K562 (cell line): ENCODE results near the gene ZDHHC8. TPM values are rescaled to one million over a fixed set of nuclear protein-coding genes. Genes with fewer than 3 reads are reported as not detected.

Experiments used
- ATAC-seq: fragments of 200-7000 bp; cut with Tn5 transposase; 3 replicates; pipeline ENCODE4 v1.9.1; 2020; ENCODE audit warnings: moderate library complexity
- BruUV-seq: library from RNA; stranded (reverse); fragments of 400-500 nt; replicated peaks from 2 replicates; lab custom pipeline; 2021; lab: Mats Ljungman, UMichigan
- CTCF ChIA-PET: fragments of 300-600 bp; formaldehyde crosslinking; extraction: SDS; loops from one replicate; lab custom pipeline; 2021; ENCODE audit warnings: low intra/inter-chr PET ratio; lab: Yijun Ruan, JAX
- POLR2A ChIA-PET: fragments of 300-600, 350-650 bp; sonication (Branson Sonifier 250); formaldehyde crosslinking; extraction: SDS; loops from one replicate; lab custom pipeline; 2021; ENCODE audit warnings: antibody characterized with exemption, inconsistent platforms; lab: Yijun Ruan, JAX
- DNase-seq, 4 experiments: peaks; one replicate each; pipeline versions ENCODE4 v3.0.0 to v3.0.0-alpha.2; 2011 to 2018; ENCODE audit warnings: low spot score in 3 of 4, mixed read lengths in 3 of 4; ENCODE audit errors: extremely low read depth in 1 of 4
- FAIRE-seq: peaks from 2 replicates; lab custom pipeline; 2011; peaks lifted over from hg19 to GRCh38; lab: Jason Lieb, UNC
- H2AFZ ChIP-seq: 2 replicates; pipeline ENCODE4 v1.6.0; 2011; ENCODE audit warnings: low read depth, low read length, control low read depth, inconsistent platforms
- H3K27ac ChIP-seq: fragments of 200-600 bp; 3 replicates; pipeline ENCODE4 v1.8.0; 2011; ENCODE audit warnings: low read depth, mild to moderate bottlenecking, control low read depth, inconsistent platforms, low read length, moderate library complexity, mixed read lengths; ENCODE audit errors: extremely low read depth
- H3K27me3 ChIP-seq, 2 experiments: fragments of 300-600 bp in 1 of 2; 2 replicates in 1 of 2; 3 replicates in 1 of 2; pipeline versions ENCODE4 v1.6.0 to v1.8.0; 2011; ENCODE audit warnings: inconsistent platforms in 2 of 2, low read length in 2 of 2, mild to moderate bottlenecking in 1 of 2, mixed read lengths in 1 of 2, moderate library complexity in 1 of 2; ENCODE audit not compliant: control insufficient read depth in 2 of 2, insufficient read depth in 2 of 2
- H3K36me3 ChIP-seq: fragments of 300-600 bp; 3 replicates; pipeline ENCODE4 v1.8.0; 2011; ENCODE audit warnings: mild to moderate bottlenecking, low read length, inconsistent platforms; ENCODE audit not compliant: control insufficient read depth, insufficient read depth
- H3K4me1 ChIP-seq, 2 experiments: fragments of 200-600 bp in 1 of 2; replicated peaks in 1 of 2; 2 replicates in 1 of 2; 3 replicates in 1 of 2; pipeline versions ENCODE4 v1.5.1 to v1.8.0; 2011; ENCODE audit warnings: inconsistent platforms in 2 of 2, low read length in 2 of 2, mild to moderate bottlenecking in 1 of 2, mixed read lengths in 1 of 2, moderate library complexity in 1 of 2; ENCODE audit not compliant: control insufficient read depth in 2 of 2, insufficient read depth in 2 of 2
- H3K4me2 ChIP-seq: 2 replicates; pipeline ENCODE4 v1.6.1; 2011; ENCODE audit warnings: low read length, control low read depth, inconsistent platforms, mixed read lengths; ENCODE audit not compliant: insufficient read depth
- H3K4me3 ChIP-seq: fragments of 200-600 bp; sonication (generic), shearing (Covaris generic); 2 replicates; pipeline ENCODE4 v1.5.1; 2016; ENCODE audit warnings: control low read depth, inconsistent platforms
- H3K79me2 ChIP-seq: fragments of 200-600 bp; 3 replicates; pipeline ENCODE4 v1.8.0; 2011; ENCODE audit warnings: low read length, inconsistent platforms; ENCODE audit not compliant: control insufficient read depth, insufficient read depth
- H3K9ac ChIP-seq, 2 experiments: 2 replicates each; pipeline versions ENCODE4 v1.6.0 to v1.6.1; 2011; ENCODE audit warnings: low read depth in 2 of 2, low read length in 2 of 2, control low read depth in 1 of 2, inconsistent platforms in 1 of 2, mild to moderate bottlenecking in 1 of 2, mixed read lengths in 1 of 2; ENCODE audit not compliant: insufficient read depth in 1 of 2
- H3K9me1 ChIP-seq: one replicate; pipeline ENCODE4 v1.6.0; 2011; ENCODE audit warnings: inconsistent platforms, mild to moderate bottlenecking, low read length, moderate library complexity; ENCODE audit not compliant: control insufficient read depth, insufficient read depth
- H3K9me3 ChIP-seq: replicated peaks from 2 replicates; pipeline ENCODE4 v1.5.1; 2011; ENCODE audit warnings: low read depth, low read length, inconsistent platforms; ENCODE audit not compliant: control insufficient read depth, insufficient read depth
- H4K20me1 ChIP-seq: replicated peaks from 2 replicates; pipeline ENCODE4 v1.6.1; 2011; ENCODE audit warnings: low read length, inconsistent platforms, mixed read lengths; ENCODE audit not compliant: control insufficient read depth, insufficient read depth
- CSDE1 ChIP-seq, 2 experiments: fragments of 450-650 bp; IDR thresholded peaks; 2 replicates each; pipeline ENCODE4 v1.6.1; 2016; ENCODE audit warnings: mild to moderate bottlenecking in 1 of 2
- E2F5 ChIP-seq: sonication (generic); formaldehyde crosslinking; IDR thresholded peaks from 2 replicates; pipeline ENCODE4 v1.8.0; 2022; ENCODE audit warnings: mild to moderate bottlenecking, missing genetic modification reagents
- HCFC1 ChIP-seq: IDR thresholded peaks from 2 replicates; pipeline ENCODE4 v1.6.1; 2012; ENCODE audit warnings: low read depth, low read length, improper control_type of control experiment
- JUND ChIP-seq, 2 experiments: IDR thresholded peaks; 2 replicates in 1 of 2; 3 replicates in 1 of 2; pipeline ENCODE4 v1.6.1; 2011; ENCODE audit warnings: borderline replicate concordance in 2 of 2, low read depth in 2 of 2, low read length in 2 of 2, improper control_type of control experiment in 1 of 2, missing biosample characterization in 1 of 2, missing genetic modification characterization in 1 of 2, missing genetic modification reagents in 1 of 2
- MLX ChIP-seq, 2 experiments: fragments of 450-650 bp in 1 of 2; sonication (generic) in 1 of 2; formaldehyde crosslinking; conservative IDR thresholded peaks; 2 replicates each; pipeline versions ENCODE4 v1.4.0 to v1.8.1; 2020 to 2022; ENCODE audit warnings: mild to moderate bottlenecking in 1 of 2, missing genetic modification reagents in 1 of 2
- RBBP5 ChIP-seq: fragments of 200-600 bp; sonication (generic); IDR thresholded peaks from 2 replicates; pipeline ENCODE4 v1.6.1; 2012; ENCODE audit warnings: borderline replicate concordance, mild to moderate bottlenecking, low read length, control low read depth, inconsistent platforms; ENCODE audit not compliant: insufficient read depth, poor library complexity, severe bottlenecking
- RBFOX2 ChIP-seq: fragments of 200-400 bp; formaldehyde crosslinking; IDR thresholded peaks from 2 replicates; pipeline ENCODE4 v1.6.1; 2017; ENCODE audit warnings: low read depth, mild to moderate bottlenecking, low read length, moderate library complexity
- RFX7 ChIP-seq: fragments of 250-450 bp; sonication (Bioruptor Pico); IDR thresholded peaks from 2 replicates; pipeline ENCODE4 v1.5.1; 2021; ENCODE audit warnings: mild to moderate bottlenecking
- SIX5 ChIP-seq, 2 experiments: IDR thresholded peaks; 2 replicates each; pipeline ENCODE4 v1.6.1; 2011; ENCODE audit warnings: low read length in 2 of 2, borderline replicate concordance in 1 of 2, low read depth in 1 of 2, mild to moderate bottlenecking in 1 of 2, moderate library complexity in 1 of 2; ENCODE audit not compliant: insufficient read depth in 1 of 2
- STAT5A ChIP-seq: IDR thresholded peaks from 2 replicates; pipeline ENCODE4 v1.6.1; 2012; ENCODE audit warnings: low read length, inconsistent platforms, borderline replicate concordance
- TEAD4 ChIP-seq, 2 experiments: sonication (generic) in 1 of 2; formaldehyde crosslinking in 1 of 2; IDR thresholded peaks; 2 replicates each; pipeline versions ENCODE4 v1.6.1 to v1.8.0; 2012 to 2022; ENCODE audit warnings: borderline replicate concordance in 1 of 2, inconsistent platforms in 1 of 2, low read length in 1 of 2, mild to moderate bottlenecking in 1 of 2, missing genetic modification reagents in 1 of 2
- TSHZ1 ChIP-seq: fragments of 250-450 bp; sonication (Bioruptor Pico); IDR thresholded peaks from 2 replicates; pipeline ENCODE4 v1.4.0; 2020; ENCODE audit warnings: mild to moderate bottlenecking, moderate library complexity
- ZNF146 ChIP-seq: IDR thresholded peaks from one replicate; pipeline ENCODE4 v1.6.1; 2018; ENCODE audit warnings: missing compliant biosample characterization; ENCODE audit not compliant: unreplicated experiment
- ZNF444 ChIP-seq: fragments of 250-450 bp; sonication (Bioruptor Pico); IDR thresholded peaks from 2 replicates; pipeline ENCODE4 v1.4.0; 2020; ENCODE audit warnings: mild to moderate bottlenecking, moderate library complexity
- WGBS: fragments of 100-300 bp; shearing (Covaris generic); methylation state at CpG from one replicate; pipeline ENCODE4 v1.1.6; 2016; ENCODE audit warnings: low coverage, mixed read lengths; ENCODE audit not compliant: insufficient coverage; ENCODE audit errors: missing lambda C conversion rate; 5-methylcytosine and 5-hydroxymethylcytosine counted together
- in situ Hi-C: fragments of 300-500 bp; cut with MboI; formaldehyde crosslinking; loops from 4 replicates; pipeline ENCODE4 v1.15.0; 2018; ENCODE audit warnings: inconsistent platforms, mixed read lengths
- intact Hi-C: fragments of 100-400 bp; cut with micrococcal nuclease; formaldehyde crosslinking; loops from 2 replicates; pipeline ENCODE4 v1.14.2; 2022
- polyA plus RNA-seq, 8 experiments: library from polyadenylated mRNA; depleted of rRNA in 4 of 8; stranded (reverse) in 5 of 8; unstranded in 3 of 8; fragments of >200 nt; fragmentation: Nextera tagmentation in 2 of 8; fragmentation: Illumina TruSeq in 1 of 8; extraction: Ambion mirVana in 2 of 8; extraction: Trizol in 1 of 8; gene quantifications; 2 replicates each; pipeline versions ENCODE4 v1.2.1 to v1.2.3, GENCODE V29; 2011 to 2014; ENCODE audit warnings: inconsistent platforms in 1 of 8, missing spikeins in 1 of 8
- total RNA-seq, 7 experiments: library from RNA; depleted of rRNA in 6 of 7; stranded (reverse); fragments of >200 nt in 6 of 7; fragmentation: Illumina TruSeq in 2 of 7; extraction: Trizol in 2 of 7; gene quantifications; 2 replicates each; pipeline versions ENCODE4 v1.2.1 to v1.2.3, GENCODE V29; 2011 to 2021; ENCODE audit warnings: low replicate concordance in 1 of 7

Gene ZDHHC8
- total and polyA plus RNA-seq, 9 of the 15 experiments (the other 6 are each of a cell fraction or from before 2014, with no cell fraction given): 0.04 to 109 (median 16.4) TPM

DNA sequence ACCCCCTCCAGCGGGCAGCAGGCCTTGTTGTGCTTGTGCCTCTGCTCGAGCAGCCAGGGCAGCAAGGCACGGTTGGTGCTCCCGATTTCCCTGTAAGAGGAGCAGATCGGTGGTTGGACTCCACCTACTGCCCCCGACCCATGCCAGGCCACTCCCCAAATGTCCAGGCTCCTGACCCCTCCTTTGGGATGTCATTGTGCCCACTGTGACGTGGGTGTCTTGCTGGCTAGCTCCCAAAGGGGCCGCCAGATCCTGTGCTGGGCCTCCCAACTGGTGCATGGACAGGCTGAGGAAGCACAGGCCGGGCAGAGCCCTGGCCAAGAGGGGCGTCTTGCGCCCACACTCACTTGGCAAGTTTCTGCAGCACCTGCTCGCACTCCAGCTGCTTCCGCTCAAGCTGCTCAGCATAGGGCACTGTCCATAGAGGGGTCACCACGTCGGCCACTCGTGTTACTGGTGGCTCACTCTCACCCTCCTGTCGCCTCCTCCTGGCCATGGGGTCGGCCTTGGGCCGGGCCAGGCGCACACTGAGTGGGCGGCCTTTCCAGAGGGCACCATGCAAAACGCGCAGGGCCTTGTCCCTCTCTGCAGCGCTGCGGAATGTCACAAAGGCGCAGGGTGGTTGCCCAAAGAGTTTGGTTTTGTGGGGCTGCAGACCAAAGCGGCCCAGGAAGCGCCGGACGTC, 15.8 kb upstream of the ZDHHC8 start, which contains the start of gene RANBP1:
Gene RANBP1, plus strand, starts transcription at position 414 of the 685 bp plus-strand sequence. Its CDS starts 81 bp downstream, at position 495.
- no TSS peak for BruUV-seq
- Histone ChIP-seq H3K4me2 (peak within 1 kb of the TSS; percentile 97), H3K4me1 (peaks cover 25 to 89% of the 10 kb centered on the region in 2 experiments), H3K9ac (peak within 1 kb of the TSS; percentile 95 to 99), H3K4me3 (peak within 1 kb of the TSS; percentile 63), H3K36me3 (peaks cover 84% of the 10 kb centered on the region), H2AFZ (peak within 1 kb of the TSS; percentile 94), H3K79me2 (peaks cover 63% of the 10 kb centered on the region), H3K27me3 (no peaks in the 10 kb centered on the region), H3K27ac (peak within 1 kb of the TSS; percentile 94), H3K9me1 (no peaks in the 10 kb centered on the region), H3K9me3 (no peaks in the 10 kb centered on the region), H4K20me1 (peaks cover 32% of the 10 kb centered on the region)
- ChIA-PET CTCF (interaction anchor here (0.6 kb wide), 1 partner anchor 394 kb away, joined by 3 read pairs; no protein-coding TSS in a partner anchor), POLR2A (interaction anchor here (0.6 to 20.7 kb wide), 23 partner anchors 8 to 369 kb away, joined by 3 to 513 read pairs (median 4); partner anchors contain the start of genes TANGO2 and ZDHHC8)
- no peak for FAIRE-seq
- 57% methylated on average over 30 of the region's 30 CpGs for WGBS
- DNase-seq: peak; percentile 68 to 78 (median 72)
- intact Hi-C loops: loop anchor here (2.0 to 5.0 kb wide), 2 partner anchors 261 to 384 kb away; partner anchors contain the start of genes GNB1L and RTL10
- ATAC-seq: peak; percentile 3; the same call in 1 of the 3 replicates
- in situ Hi-C loops: loop anchor here (10.0 kb wide), 1 partner anchor 391 kb away; the partner anchor contains the start of gene GP1BB
- TF ChIP-seq ZNF444: no peak
- no peak for TF ChIP-seq ZNF146 (CRISPR knock-in tag)
- TF ChIP-seq MLX (CRISPR knock-in tag; conservative IDR thresholded peaks at IDR 0.05): peak; percentile 85 to 86; a peak in 2 of 4 replicates
- no peak for TF ChIP-seq CSDE1 (IDR thresholded peaks at IDR 0.05)
- peak; percentile 8; the same call in 1 of the 2 replicates for TF ChIP-seq RBFOX2
- TF ChIP-seq TSHZ1: no peak
- peak; percentile 10; the same call in 1 of the 2 replicates for TF ChIP-seq STAT5A
- TF ChIP-seq RFX7 (CRISPR knock-in tag): no peak
- TF ChIP-seq SIX5 (IDR thresholded peaks at IDR 0.05; ENCODE audit: borderline replicate concordance in 1 of 2, insufficient read depth in 1 of 2, low read depth in 1 of 2, low read length in 2 of 2): peak in 1 of 2 experiments; percentile 15; a peak in 1 of 4 replicates
- TF ChIP-seq TEAD4 (IDR thresholded peaks at IDR 0.05; ENCODE audit: low read length): peak; percentile 32; the same call in 1 of the 2 replicates
- TF ChIP-seq TEAD4 (CRISPR knock-in tag; IDR thresholded peaks at IDR 0.05; ENCODE audit: borderline replicate concordance): no peak
- TF ChIP-seq RBBP5: no peak
- TF ChIP-seq HCFC1: peak; percentile 17
- no peak for TF ChIP-seq E2F5 (CRISPR knock-in tag)
- TF ChIP-seq JUND (IDR thresholded peaks at IDR 0.05; ENCODE audit: borderline replicate concordance, low read depth, low read length): 0 out of 2 replicates have a peak, but pooled peaks have one; percentile 13
- no peak for TF ChIP-seq JUND (tag; IDR thresholded peaks at IDR 0.05; ENCODE audit: borderline replicate concordance, low read depth, low read length)
